Psoas muscle (tissue), 8 donors: Measurements from ENCODE around the gene LARP1B. TPM values are rescaled to one million over a fixed set of nuclear protein-coding genes. Genes with fewer than 3 reads are reported as not detected.

Experiments used
- ATAC-seq, 4 donors: fragments of 200-7000 bp; cut with Tn5 transposase; one replicate each; pipeline ENCODE4 v1.9.1; 2020; ENCODE audit warnings: moderate library complexity in 3 of 4, mild to moderate bottlenecking in 2 of 4
- DNase-seq, 2 donors: peaks; one replicate each; pipeline ENCODE4 v3.0.0-alpha.2; 2020
- H3K27ac ChIP-seq: fragments of 200-600 bp; one replicate; pipeline ENCODE4 v1.8.0; 2022
- H3K27me3 ChIP-seq, 3 donors: fragments of 200-600 bp in 1 of 3; one replicate each; pipeline versions ENCODE4 v1.6.1 to v1.8.0; 2013 to 2022; ENCODE audit warnings: low read length in 2 of 3, mild to moderate bottlenecking in 2 of 3, moderate library complexity in 1 of 3; ENCODE audit not compliant: insufficient read depth in 3 of 3
- H3K36me3 ChIP-seq, 2 donors: fragments of 200-600 bp in 1 of 2; one replicate each; pipeline versions ENCODE4 v1.6.1 to v1.8.0; 2013 to 2022; ENCODE audit warnings: low read depth in 1 of 2, mild to moderate bottlenecking in 1 of 2, moderate library complexity in 1 of 2; ENCODE audit not compliant: insufficient read depth in 1 of 2
- H3K4me1 ChIP-seq: fragments of 200-600 bp; one replicate; pipeline ENCODE4 v1.8.0; 2022
- H3K4me3 ChIP-seq: fragments of 200-600 bp; one replicate; pipeline ENCODE4 v1.8.0; 2022; ENCODE audit warnings: mild to moderate bottlenecking
- H3K9me3 ChIP-seq: fragments of 200-600 bp; one replicate; pipeline ENCODE4 v1.8.0; 2022
- WGBS, 3 donors: extraction: QIAGEN DNeasy Blood & Tissue Kit; methylation state at CpG; one replicate each; pipeline versions ENCODE4 v1.1.6 to v1.1.7; 2013; 5-methylcytosine and 5-hydroxymethylcytosine counted together
- intact Hi-C, 2 donors: fragments of 100-400 bp; cut with DNase I; formaldehyde crosslinking; loops; one replicate each; pipeline versions ENCODE4 v1.11.0 to v1.14.2; 2022
- polyA plus RNA-seq, 3 donors: library from polyadenylated mRNA; stranded (reverse); fragments of 200-250 nt; gene quantifications; one replicate each; pipeline ENCODE4 v1.2.3, GENCODE V29; 2013
- total RNA-seq, 4 donors: library from RNA; stranded (reverse); fragmentation: NEBNext Ultra II Directional in 2 of 4; extraction: Animal tissue kit (Norgen Biotek cat#: 25700) in 2 of 4; gene quantifications; one replicate each; pipeline versions ENCODE4 v1.2.1 to v1.2.4, GENCODE V29; 2021 to 2023
- TF ChIP-seq, protein P1 (sequence below): fragments of 200-600 bp; IDR thresholded peaks from one replicate; pipeline ENCODE4 v1.8.0; 2022; ENCODE audit warnings: antibody characterized with exemption
- donor health status: healthy with polysubstance abuse.
- donor health status: DM: no; HTN: no; CAD: no; lungs with moderate emphysema.
- donor health status: Bipolar disorder and iron deficiency.
- donor health status: healthy.
- donor health status: DM: yes; HTN: yes; CAD: no.
- donor health status: DM: no; HTN: no; CAD: no.
- donor health status: DM: no; HTN: no; CAD: no.
- donor health status: DM: yes; HTN: yes; CAD: no.

Gene LARP1B
- total and polyA plus RNA-seq, 7 donors, result 8.3 to 23.6 (median 16.6) TPM

DNA sequence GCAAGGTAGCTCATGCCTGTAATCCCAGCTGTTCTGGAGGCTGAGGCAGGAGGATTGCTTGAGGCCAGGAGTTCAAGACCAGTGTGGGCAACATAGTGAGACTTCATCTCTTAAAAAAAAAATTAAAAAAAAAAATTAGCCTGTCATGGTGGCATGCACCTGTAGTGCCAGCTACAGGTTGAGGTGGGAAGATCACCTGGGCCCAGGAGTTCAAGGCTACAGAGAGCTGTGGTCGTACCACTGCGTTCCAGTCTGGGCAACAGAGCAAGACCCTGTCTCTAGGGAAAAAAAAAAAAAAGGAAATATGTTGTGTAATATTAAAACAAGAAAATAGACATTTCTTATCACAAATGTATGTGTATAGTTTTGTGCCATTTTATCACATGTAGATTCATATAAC is 97.8 kb downstream of the LARP1B start:
- Histone ChIP-seq H3K27ac (no peak overlapping the region), H3K4me1 (no peaks in the 10 kb centered on the region), H3K27me3 (no peaks in the 10 kb centered on the region), H3K36me3 (peaks cover 0 to 6% of the 10 kb centered on the region in 2 donors), H3K4me3 (no peak overlapping the region), H3K9me3 (no peaks in the 10 kb centered on the region)
- DNase-seq (no peak), ATAC-seq (no peak)
- intact Hi-C loops, result no loop called here
- TF ChIP-seq, protein P1, sequence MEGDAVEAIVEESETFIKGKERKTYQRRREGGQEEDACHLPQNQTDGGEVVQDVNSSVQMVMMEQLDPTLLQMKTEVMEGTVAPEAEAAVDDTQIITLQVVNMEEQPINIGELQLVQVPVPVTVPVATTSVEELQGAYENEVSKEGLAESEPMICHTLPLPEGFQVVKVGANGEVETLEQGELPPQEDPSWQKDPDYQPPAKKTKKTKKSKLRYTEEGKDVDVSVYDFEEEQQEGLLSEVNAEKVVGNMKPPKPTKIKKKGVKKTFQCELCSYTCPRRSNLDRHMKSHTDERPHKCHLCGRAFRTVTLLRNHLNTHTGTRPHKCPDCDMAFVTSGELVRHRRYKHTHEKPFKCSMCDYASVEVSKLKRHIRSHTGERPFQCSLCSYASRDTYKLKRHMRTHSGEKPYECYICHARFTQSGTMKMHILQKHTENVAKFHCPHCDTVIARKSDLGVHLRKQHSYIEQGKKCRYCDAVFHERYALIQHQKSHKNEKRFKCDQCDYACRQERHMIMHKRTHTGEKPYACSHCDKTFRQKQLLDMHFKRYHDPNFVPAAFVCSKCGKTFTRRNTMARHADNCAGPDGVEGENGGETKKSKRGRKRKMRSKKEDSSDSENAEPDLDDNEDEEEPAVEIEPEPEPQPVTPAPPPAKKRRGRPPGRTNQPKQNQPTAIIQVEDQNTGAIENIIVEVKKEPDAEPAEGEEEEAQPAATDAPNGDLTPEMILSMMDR, result no peak
- WGBS, 3 donors, result 94 to 100% (median 99%) methylated on average over 2 of the region's 2 CpGs

- no peaks in the 10 kb centered on the region for H3K27me3 ChIP-seq
- DNase-seq (no peak), ATAC-seq (no peak)
- WGBS, 3 donors, result 79 to 87% (median 86%) methylated on average over 2 of the region's 2 CpGs
- H3K9me3 ChIP-seq, result no peaks in the 10 kb centered on the region
- intact Hi-C loops, result no loop called here
- H3K27ac ChIP-seq, result no peak overlapping the region
- TF ChIP-seq, protein P1, result no peak
- no peak overlapping the region for H3K4me3 ChIP-seq
- H3K4me1 ChIP-seq, result no peaks in the 10 kb centered on the region
- peaks cover 0 to 6% of the 10 kb centered on the region in 2 donors for H3K36me3 ChIP-seq
Measured at GRCh38 chr4:128159967-128160366, 98.9 kb downstream of the LARP1B start.

GRCh38 chr4:128161138-128161537 is 100.0 kb downstream of the LARP1B start:
- H3K27me3 ChIP-seq, result no peaks in the 10 kb centered on the region
- peaks cover 0 to 1% of the 10 kb centered on the region in 2 donors for H3K36me3 ChIP-seq
- H3K4me1 ChIP-seq, result no peaks in the 10 kb centered on the region
- no peaks in the 10 kb centered on the region for H3K9me3 ChIP-seq
- no peak for ATAC-seq
- H3K27ac ChIP-seq, result no peak overlapping the region
- intact Hi-C loops, result no loop called here
- DNase-seq, result no peak
- TF ChIP-seq, protein P1, result no peak
- H3K4me3 ChIP-seq, result no peak overlapping the region
- WGBS, 3 donors, result 83 to 100% (median 91%) methylated on average over 1 of the region's 1 CpG

GRCh38 chr4:128162434-128162833 is 101.3 kb downstream of the LARP1B start:
- 94 to 95% (median 94%) methylated on average over 1 of the region's 1 CpG for WGBS, 3 donors
- Histone ChIP-seq H3K27me3 (no peaks in the 10 kb centered on the region), H3K9me3 (no peaks in the 10 kb centered on the region), H3K4me1 (no peaks in the 10 kb centered on the region), H3K36me3 (no peaks in the 10 kb centered on the region), H3K27ac (no peak overlapping the region), H3K4me3 (no peak overlapping the region)
- DNase-seq (no peak), ATAC-seq (no peak)
- intact Hi-C loops, result no loop called here
- TF ChIP-seq, protein P1, result no peak
